HCEC 1CT (cell line): ENCODE results near the gene ZFP82.

Source experiments
- DNase-seq: peaks from one replicate; pipeline ENCODE4 v3.0.0-alpha.2; 2017

Gene ZFP82

DNA sequence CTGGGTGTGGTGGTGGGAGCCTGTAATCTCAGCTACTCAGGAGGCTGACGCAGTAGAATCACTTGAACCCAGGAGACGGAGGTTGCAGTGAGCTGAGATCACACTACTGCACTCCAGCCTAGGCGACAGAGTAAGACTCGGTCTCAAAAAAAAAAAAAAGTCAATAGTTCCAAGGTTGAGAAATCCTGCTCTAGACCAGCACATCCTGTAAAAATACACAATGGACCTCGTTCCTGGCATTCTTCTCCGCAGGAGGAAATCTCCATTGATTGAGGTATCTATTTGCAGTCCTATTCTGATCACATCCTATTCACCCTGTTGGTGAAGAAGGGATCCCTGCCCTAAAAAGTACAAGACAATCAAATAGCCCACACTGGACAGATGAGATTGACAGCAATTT is 54.6 kb downstream of the ZFP82 start:
- DNase-seq, result no peak
